Spleen (tissue), 7 donors: ENCODE measurements around the gene GNAI3.

ENCODE experiments used
- POLR2A ChIP-seq, 3 donors: fragments of 450-650 bp; IDR thresholded peaks; one replicate each; pipeline ENCODE4 v1.5.1; 2017; ENCODE audit warnings: antibody characterized with exemption in 3 of 3, mild to moderate bottlenecking in 1 of 3
- POLR2AphosphoS5 ChIP-seq, 3 donors: sonication (generic); formaldehyde crosslinking; IDR thresholded peaks; one replicate each; pipeline ENCODE4 v1.5.1; 2017; ENCODE audit warnings: antibody characterized with exemption in 3 of 3
- TF ChIP-seq, protein P1 (sequence below), 11 experiments: fragments of 200-600 bp in 7 of 11; fragments of 450-650 bp in 4 of 11; sonication (generic) in 4 of 11; IDR thresholded peaks in 8 of 11; conservative IDR thresholded peaks in 3 of 11; 1 replicate in 7 of 11; 2 replicates in 4 of 11; pipeline versions ENCODE4 v1.4.0 to v1.8.0; 2016 to 2021; ENCODE audit warnings: antibody characterized with exemption in 11 of 11, inconsistent platforms in 4 of 11, mild to moderate bottlenecking in 1 of 11
- donor health status: DM: no; HTN: no; CAD: no; lungs with moderate emphysema.
- donor health status: DM: no; HTN: no; CAD: no.
- donor health status: DM: no; HTN: no; CAD: no.

DNA sequence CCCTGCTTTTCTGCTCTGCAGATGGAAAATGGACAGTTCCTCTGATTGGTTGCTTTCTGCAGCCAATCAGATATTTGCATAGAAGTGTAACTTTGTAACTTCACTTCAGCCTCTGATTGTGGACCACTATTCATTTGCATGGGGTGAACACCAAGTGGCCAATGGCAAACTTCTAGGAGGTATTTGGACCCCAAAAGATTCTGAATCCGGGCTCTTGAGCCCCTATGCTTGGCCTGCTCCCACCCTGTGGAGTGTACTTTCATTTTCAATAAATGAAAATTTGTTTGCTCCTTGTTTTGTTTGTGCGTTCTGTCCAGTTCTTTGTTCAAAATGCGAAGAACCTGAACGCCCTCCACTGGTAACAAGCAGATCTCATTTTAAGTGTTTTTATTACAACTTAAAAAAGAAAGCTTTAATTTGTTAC is 101.1 kb downstream of the GNAI3 start:
- TF ChIP-seq POLR2AphosphoS5 (IDR thresholded peaks at IDR 0.05): no peak
- TF ChIP-seq, protein P1, sequence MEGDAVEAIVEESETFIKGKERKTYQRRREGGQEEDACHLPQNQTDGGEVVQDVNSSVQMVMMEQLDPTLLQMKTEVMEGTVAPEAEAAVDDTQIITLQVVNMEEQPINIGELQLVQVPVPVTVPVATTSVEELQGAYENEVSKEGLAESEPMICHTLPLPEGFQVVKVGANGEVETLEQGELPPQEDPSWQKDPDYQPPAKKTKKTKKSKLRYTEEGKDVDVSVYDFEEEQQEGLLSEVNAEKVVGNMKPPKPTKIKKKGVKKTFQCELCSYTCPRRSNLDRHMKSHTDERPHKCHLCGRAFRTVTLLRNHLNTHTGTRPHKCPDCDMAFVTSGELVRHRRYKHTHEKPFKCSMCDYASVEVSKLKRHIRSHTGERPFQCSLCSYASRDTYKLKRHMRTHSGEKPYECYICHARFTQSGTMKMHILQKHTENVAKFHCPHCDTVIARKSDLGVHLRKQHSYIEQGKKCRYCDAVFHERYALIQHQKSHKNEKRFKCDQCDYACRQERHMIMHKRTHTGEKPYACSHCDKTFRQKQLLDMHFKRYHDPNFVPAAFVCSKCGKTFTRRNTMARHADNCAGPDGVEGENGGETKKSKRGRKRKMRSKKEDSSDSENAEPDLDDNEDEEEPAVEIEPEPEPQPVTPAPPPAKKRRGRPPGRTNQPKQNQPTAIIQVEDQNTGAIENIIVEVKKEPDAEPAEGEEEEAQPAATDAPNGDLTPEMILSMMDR (IDR thresholded peaks at IDR 0.05 in 8 of 11, conservative IDR thresholded peaks at IDR 0.05 in 3 of 11): peak in 3 of 11 experiments; percentile 17 to 32 (median 18)
- no peak for TF ChIP-seq POLR2A (IDR thresholded peaks at IDR 0.05)
